H1 (cell line): ENCODE data around the gene TRIML2. TPM values are rescaled to one million over a fixed set of nuclear protein-coding genes. Genes with fewer than 3 reads are reported as not detected.

Source experiments
- CHD7 ChIP-seq: fragments of 300-600 bp; sonication (generic); IDR thresholded peaks from 2 replicates; pipeline ENCODE4 v1.7.1; 2012; ENCODE audit warnings: low read length, moderate library complexity, mild to moderate bottlenecking, inconsistent platforms; ENCODE audit not compliant: insufficient replicate concordance
- EGR1 ChIP-seq: IDR thresholded peaks from 2 replicates; pipeline ENCODE4 v1.6.1; 2011; ENCODE audit warnings: low read depth, low read length, borderline replicate concordance
- JUN ChIP-seq: IDR thresholded peaks from 2 replicates; pipeline ENCODE4 v1.6.1; 2011; ENCODE audit warnings: low read depth, mild to moderate bottlenecking, improper control_type of control experiment, low read length
- MAX ChIP-seq: IDR thresholded peaks from 2 replicates; pipeline ENCODE4 v1.6.1; 2012; ENCODE audit warnings: inconsistent platforms
- SIN3A ChIP-seq, 2 experiments: IDR thresholded peaks in 1 of 2; conservative IDR thresholded peaks in 1 of 2; 2 replicates each; pipeline ENCODE4 v1.6.1; 2011 to 2012; ENCODE audit warnings: low read length in 2 of 2, improper control_type of control experiment in 1 of 2, low read depth in 1 of 2, mild to moderate bottlenecking in 1 of 2
- SP1 ChIP-seq: IDR thresholded peaks from 2 replicates; pipeline ENCODE4 v1.6.1; 2011; ENCODE audit warnings: low read depth, low read length
- SRF ChIP-seq: IDR thresholded peaks from 2 replicates; pipeline ENCODE4 v1.6.1; 2011; ENCODE audit warnings: mild to moderate bottlenecking, low read depth, low read length, moderate library complexity
- YY1 ChIP-seq: IDR thresholded peaks from 2 replicates; pipeline ENCODE4 v1.6.1; 2011; ENCODE audit warnings: low read depth, mild to moderate bottlenecking, low read length
- polyA plus RNA-seq, 7 experiments: library from polyadenylated mRNA; depleted of rRNA in 3 of 7; stranded (reverse) in 5 of 7; unstranded in 2 of 7; fragments of >200 nt in 5 of 7; fragments of 200-250 nt in 2 of 7; gene quantifications; 1 replicate in 5 of 7; 2 replicates in 1 of 7; 4 replicates in 1 of 7; pipeline versions ENCODE4 v1.2.1 to v1.2.3, GENCODE V29; 2011 to 2013; ENCODE audit warnings: missing spikeins in 2 of 7, mixed read lengths in 2 of 7
- total RNA-seq: library from RNA; stranded (reverse); fragmentation: NEBNext Ultra II Directional; extraction: Animal tissue kit (Norgen Biotek cat#: 25700); gene quantifications from 2 replicates; pipeline ENCODE4 v1.2.1, GENCODE V29; 2021

The TRIML2 gene
- total and polyA plus RNA-seq, 2 of the 8 experiments (the other 6 are each of a cell fraction or from before 2014, with no cell fraction given): 28.1 to 59.2 TPM

- 0 out of 2 replicates have a peak, but pooled peaks have one; percentile 23 for TF ChIP-seq EGR1
- peak; percentile 81 for TF ChIP-seq CHD7
- TF ChIP-seq JUN: no peak
- no peak for TF ChIP-seq SRF
- no peak for TF ChIP-seq YY1
- TF ChIP-seq MAX: no peak
- peak; percentile 63; the same call in 1 of the 2 replicates for TF ChIP-seq SP1
- TF ChIP-seq SIN3A (conservative IDR thresholded peaks at IDR 0.05 in 1 of 2, IDR thresholded peaks at IDR 0.05 in 1 of 2; ENCODE audit: low read depth in 1 of 2, low read length in 2 of 2): 0 out of 4 replicates have a peak, but pooled peaks of 1 of the 2 experiments have one; percentile 26
Measured at GRCh38 chr4:188107931-188108843, 1.2 kb downstream of the TRIML2 start (continued).
